GM12878 (cell line): ENCODE measurements around the gene FDX2.

Source experiments
- ATF7 ChIP-seq: fragments of 450-650 bp; IDR thresholded peaks from 2 replicates; pipeline ENCODE4 v1.6.1; 2016; ENCODE audit warnings: low read depth, mild to moderate bottlenecking
- EP300 ChIP-seq, 2 experiments: fragments of 150-350 bp in 1 of 2; IDR thresholded peaks; 2 replicates each; pipeline ENCODE4 v1.6.1; 2011 to 2012; ENCODE audit warnings: low read depth in 2 of 2, low read length in 2 of 2, borderline replicate concordance in 1 of 2, improper control_type of control experiment in 1 of 2, inconsistent platforms in 1 of 2; ENCODE audit not compliant: control insufficient read depth in 1 of 2
- POLR2AphosphoS5 ChIP-seq: IDR thresholded peaks from 2 replicates; pipeline ENCODE4 v1.6.1; 2011; ENCODE audit warnings: mild to moderate bottlenecking, low read length, inconsistent platforms
- SIX5 ChIP-seq: IDR thresholded peaks from 2 replicates; pipeline ENCODE4 v1.6.1; 2011; ENCODE audit warnings: mild to moderate bottlenecking, low read depth, low read length, moderate library complexity; ENCODE audit not compliant: severe bottlenecking
- TF ChIP-seq, protein P1 (sequence below): IDR thresholded peaks from 2 replicates; pipeline ENCODE4 v1.6.1; 2012; ENCODE audit warnings: mild to moderate bottlenecking, low read depth, low read length

- no peak for TF ChIP-seq POLR2AphosphoS5
- no peak for TF ChIP-seq ATF7
- TF ChIP-seq, protein P1, sequence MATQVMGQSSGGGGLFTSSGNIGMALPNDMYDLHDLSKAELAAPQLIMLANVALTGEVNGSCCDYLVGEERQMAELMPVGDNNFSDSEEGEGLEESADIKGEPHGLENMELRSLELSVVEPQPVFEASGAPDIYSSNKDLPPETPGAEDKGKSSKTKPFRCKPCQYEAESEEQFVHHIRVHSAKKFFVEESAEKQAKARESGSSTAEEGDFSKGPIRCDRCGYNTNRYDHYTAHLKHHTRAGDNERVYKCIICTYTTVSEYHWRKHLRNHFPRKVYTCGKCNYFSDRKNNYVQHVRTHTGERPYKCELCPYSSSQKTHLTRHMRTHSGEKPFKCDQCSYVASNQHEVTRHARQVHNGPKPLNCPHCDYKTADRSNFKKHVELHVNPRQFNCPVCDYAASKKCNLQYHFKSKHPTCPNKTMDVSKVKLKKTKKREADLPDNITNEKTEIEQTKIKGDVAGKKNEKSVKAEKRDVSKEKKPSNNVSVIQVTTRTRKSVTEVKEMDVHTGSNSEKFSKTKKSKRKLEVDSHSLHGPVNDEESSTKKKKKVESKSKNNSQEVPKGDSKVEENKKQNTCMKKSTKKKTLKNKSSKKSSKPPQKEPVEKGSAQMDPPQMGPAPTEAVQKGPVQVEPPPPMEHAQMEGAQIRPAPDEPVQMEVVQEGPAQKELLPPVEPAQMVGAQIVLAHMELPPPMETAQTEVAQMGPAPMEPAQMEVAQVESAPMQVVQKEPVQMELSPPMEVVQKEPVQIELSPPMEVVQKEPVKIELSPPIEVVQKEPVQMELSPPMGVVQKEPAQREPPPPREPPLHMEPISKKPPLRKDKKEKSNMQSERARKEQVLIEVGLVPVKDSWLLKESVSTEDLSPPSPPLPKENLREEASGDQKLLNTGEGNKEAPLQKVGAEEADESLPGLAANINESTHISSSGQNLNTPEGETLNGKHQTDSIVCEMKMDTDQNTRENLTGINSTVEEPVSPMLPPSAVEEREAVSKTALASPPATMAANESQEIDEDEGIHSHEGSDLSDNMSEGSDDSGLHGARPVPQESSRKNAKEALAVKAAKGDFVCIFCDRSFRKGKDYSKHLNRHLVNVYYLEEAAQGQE, result no peak
- no peak for TF ChIP-seq SIX5
- no peak for TF ChIP-seq EP300 (IDR thresholded peaks at IDR 0.05; ENCODE audit: borderline replicate concordance in 1 of 2, control insufficient read depth in 1 of 2, low read depth in 2 of 2, low read length in 2 of 2)
These were observed 23.5 kb downstream of the FDX2 start for GRCh38 chr19:10292206-10292788.
